DMS153 treated with DMSO at 0.1 percent for 48 hours (cell line): ENCODE results near the gene ADRA2C.

Experiments
- DNase-seq: peaks from one replicate; lab custom pipeline; 2025; ENCODE audit not compliant: unreplicated experiment; lab: John Stamatoyannopoulos, UW

Gene ADRA2C

GRCh38 chr4:3756343-3757059 lies 9.7 kb upstream of the ADRA2C start:
- no peak for DNase-seq

- no peak for DNase-seq
Observed at GRCh38 chr4:3759236-3759635, 6.9 kb upstream of the ADRA2C start.

- DNase-seq, result no peak
Observed at GRCh38 chr4:3760346-3760745, 5.8 kb upstream of the ADRA2C start.

DNA sequence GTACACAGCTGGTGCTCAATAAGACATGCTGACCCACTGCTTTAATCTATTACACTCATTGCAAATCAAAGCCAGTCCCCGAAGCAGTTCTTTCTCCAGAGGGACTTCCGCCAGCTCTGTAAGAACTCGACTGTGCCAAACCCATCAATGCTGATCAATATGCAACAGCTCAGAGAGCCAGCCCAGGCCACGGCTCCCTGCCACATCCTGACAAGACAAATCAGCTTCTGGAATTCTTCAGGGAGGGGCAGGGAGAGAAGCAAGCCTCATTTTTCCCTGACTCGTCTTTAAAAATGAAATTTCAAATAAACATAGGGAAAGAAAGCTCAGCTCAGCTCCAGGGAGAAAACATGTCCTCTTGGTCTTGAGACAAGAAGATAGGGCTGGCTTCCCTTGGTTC lies 5.3 kb upstream of the ADRA2C start:
- DNase-seq, result no peak

GRCh38 chr4:3762264-3762663 lies 3.9 kb upstream of the ADRA2C start:
- no peak for DNase-seq

- DNase-seq, result no peak
Observed at GRCh38 chr4:3762753-3763549, 3.2 kb upstream of the ADRA2C start.

DNA sequence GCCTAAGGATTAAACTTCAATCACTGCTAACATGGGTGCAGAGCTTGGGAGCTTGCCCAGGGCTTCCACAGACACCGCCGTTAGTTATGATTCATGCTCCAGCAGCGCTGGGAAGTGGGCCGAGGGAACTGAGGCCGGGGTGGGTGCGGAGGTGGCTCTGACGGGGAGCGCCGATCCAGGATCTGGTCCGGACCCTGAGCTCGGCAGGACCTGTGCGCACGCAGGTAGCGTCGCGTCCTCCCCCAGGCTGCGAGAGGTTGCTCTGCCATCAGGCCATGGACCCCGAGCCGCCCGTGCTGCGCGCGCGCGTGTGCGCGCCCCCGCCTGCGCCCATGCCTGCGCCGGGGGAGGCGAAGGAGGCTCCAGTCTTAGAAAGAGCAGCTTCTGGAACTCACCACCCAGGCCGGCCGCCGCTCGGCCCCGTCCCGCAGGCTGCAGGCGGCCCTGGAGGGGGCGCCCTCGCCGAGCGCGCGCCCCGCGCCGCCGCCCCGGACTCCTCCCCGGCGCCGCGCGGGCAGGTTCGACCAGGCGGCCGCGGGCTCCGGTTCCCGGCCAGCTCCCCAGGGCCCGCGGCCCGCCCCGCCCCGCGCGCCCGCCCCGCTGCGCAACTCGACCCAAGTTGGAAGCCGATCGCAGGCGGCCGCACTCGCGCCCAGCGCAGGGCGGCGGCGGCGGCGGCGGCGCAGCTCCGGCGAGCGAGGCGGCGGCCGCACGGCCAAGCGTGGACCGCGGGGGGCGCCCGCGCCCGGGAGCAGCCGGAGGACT lies 732 bp upstream of the ADRA2C start:
- DNase-seq, result no peak

DNA sequence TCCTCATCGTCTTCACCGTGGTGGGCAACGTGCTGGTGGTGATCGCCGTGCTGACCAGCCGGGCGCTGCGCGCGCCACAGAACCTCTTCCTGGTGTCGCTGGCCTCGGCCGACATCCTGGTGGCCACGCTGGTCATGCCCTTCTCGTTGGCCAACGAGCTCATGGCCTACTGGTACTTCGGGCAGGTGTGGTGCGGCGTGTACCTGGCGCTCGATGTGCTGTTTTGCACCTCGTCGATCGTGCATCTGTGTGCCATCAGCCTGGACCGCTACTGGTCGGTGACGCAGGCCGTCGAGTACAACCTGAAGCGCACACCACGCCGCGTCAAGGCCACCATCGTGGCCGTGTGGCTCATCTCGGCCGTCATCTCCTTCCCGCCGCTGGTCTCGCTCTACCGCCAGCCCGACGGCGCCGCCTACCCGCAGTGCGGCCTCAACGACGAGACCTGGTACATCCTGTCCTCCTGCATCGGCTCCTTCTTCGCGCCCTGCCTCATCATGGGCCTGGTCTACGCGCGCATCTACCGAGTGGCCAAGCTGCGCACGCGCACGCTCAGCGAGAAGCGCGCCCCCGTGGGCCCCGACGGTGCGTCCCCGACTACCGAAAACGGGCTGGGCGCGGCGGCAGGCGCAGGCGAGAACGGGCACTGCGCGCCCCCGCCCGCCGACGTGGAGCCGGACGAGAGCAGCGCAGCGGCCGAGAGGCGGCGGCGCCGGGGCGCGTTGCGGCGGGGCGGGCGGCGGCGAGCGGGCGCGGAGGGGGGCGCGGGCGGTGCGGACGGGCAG lies 792 bp downstream of the ADRA2C start:
- DNase-seq, result no peak

DNA sequence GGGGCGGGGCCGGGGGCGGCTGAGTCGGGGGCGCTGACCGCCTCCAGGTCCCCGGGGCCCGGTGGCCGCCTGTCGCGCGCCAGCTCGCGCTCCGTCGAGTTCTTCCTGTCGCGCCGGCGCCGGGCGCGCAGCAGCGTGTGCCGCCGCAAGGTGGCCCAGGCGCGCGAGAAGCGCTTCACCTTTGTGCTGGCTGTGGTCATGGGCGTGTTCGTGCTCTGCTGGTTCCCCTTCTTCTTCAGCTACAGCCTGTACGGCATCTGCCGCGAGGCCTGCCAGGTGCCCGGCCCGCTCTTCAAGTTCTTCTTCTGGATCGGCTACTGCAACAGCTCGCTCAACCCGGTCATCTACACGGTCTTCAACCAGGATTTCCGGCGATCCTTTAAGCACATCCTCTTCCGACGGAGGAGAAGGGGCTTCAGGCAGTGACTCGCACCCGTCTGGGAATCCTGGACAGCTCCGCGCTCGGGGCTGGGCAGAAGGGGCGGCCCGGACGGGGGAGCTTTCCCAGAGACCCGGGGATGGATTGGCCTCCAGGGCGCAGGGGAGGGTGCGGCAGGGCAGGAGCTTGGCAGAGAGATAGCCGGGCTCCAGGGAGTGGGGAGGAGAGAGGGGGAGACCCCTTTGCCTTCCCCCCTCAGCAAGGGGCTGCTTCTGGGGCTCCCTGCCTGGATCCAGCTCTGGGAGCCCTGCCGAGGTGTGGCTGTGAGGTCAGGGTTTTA lies 1.5 kb downstream of the ADRA2C start:
- DNase-seq, result peak; percentile 10

DNA sequence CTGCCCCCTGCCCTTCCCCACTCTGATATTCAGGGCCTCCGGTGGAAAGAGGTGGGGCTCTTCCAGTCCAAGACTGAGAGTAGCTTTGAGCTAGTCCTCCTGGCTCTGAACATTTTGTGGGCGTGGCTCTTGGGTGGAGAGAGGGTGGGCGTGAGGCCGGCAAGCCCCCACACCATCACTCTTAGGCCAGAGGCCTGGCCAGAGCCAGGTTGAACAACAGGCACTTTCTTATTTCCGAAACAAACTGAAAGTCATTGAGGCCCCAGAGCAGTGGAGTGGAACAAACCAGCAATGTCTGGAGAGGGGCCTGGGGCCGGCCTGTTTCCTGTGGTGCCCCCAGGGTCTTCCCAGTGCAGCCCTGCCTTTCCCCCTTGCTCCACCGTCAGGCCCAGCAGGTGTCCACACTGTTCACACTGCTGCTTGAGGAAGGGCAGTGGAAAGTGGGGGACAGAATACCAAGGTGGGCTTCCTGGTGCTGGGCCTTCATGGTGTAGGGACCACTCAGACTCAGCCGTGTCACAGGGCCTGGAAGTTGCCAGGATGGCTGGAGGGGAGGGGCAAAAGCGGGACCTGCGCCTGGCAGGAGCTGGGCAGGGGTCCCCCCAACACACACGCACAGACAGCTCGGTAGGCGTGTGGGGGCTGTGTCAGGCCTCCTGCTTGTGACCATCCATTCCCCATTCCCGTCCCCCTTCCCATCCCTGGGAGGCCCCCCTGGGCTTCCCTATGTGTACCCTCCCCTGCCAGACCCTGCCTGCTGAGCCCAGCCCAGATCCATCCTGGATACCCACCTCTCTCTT lies 2.9 kb downstream of the ADRA2C start:
- DNase-seq, result no peak

- DNase-seq, result no peak
Observed at GRCh38 chr4:3769642-3770184, 3.5 kb downstream of the ADRA2C start.

GRCh38 chr4:3770323-3771163 lies 4.4 kb downstream of the ADRA2C start:
- DNase-seq, result no peak

DNA sequence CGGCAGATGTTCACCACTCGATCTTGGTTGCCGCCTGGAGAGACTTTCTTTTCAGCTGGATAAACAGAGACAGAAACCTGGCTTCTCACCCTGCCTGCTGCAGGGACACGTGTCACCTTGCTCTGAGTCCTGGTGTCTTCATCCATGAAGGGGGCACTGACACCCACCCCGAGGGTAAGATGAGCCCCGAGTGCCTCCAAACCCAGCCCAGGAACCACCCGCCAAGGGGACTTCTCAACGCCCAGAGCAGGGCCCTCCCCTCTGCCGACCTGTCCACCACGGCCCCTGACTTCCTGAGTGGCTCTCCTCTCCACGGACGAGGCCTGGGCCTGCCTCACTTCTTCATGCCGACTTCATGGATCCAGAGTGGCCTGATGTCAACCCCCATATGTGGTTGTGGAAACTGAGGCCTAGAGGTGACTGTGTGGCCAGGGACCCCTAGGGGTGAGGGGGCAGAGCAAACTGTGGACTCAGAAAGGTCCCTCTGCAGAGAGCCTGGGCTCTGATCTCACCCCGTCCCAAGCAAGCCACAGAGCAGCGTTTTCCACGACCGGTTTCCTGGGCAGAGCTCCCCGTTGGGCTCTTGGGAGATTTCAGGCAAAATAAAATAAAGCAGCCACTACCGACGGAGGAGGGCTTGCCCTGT lies 5.1 kb downstream of the ADRA2C start:
- DNase-seq, result no peak

DNA sequence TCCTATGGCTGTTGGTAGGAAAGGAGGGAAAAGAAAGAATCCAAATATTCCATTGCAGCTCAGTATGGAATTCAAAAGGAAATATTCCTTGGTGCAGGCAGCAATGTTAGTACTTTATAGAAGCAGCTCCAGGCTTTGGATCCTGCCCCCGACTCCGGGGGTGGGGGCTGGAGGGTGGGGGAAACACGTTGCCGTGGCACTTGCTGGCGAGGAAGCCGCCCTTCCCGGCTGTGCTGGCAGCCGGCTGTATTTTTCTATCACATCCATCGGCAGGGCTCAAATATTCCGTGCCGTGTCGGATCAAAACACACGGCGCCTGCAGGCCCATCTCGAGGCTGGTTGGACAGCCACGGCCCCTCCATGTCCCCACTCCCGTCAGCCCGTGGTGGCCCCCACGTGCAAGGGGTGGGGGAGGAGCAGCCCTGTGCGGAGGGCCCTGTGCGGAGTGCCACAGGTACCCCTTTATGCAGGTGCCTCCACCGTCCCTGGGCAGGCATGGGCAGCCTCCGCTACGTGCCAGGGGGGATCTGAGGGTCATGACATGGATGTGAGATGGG lies 5.8 kb downstream of the ADRA2C start:
- DNase-seq, result no peak

DNA sequence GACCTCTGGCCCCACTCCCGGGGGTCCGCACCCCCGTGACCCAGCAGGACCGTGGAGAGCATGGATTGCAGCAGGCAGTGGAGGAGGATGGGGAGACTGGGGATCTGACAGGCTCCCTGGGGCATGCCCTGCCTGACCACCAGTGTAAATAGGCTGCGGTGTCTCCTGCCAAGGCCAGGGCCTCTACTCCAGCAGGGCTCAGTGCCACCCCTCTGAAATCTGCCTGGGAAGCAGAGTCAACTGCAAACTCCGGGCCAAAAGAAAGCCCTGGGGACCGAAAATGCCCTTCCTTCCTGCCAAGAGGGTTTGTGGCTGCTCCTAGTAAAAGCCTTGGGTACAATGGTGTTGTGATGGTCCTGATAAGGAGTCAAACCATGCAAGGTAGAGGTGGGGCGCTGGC lies 6.4 kb downstream of the ADRA2C start:
- no peak for DNase-seq

DNA sequence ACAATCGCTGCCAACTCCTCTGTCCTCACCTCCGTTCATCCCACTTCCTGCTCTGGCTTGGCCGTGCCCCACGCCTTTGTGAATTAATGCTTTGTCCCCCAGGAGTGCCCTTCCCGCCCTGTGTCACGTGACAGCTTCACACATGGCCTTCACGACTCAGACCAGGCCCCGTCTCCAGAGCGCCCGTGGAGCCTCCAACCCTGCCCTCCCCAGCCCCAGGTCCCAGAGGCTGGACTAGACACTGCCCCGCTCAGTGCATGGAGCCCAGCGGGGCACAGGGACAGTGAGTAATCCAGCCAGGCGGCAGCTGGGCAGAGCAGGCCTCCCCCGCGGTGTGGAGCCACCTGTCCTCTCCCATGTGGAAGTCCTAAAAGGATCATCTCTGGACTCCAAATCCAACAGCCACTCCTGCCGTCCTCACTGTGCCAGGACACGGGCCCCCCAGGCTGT lies 7.4 kb downstream of the ADRA2C start:
- DNase-seq, result no peak

DNA sequence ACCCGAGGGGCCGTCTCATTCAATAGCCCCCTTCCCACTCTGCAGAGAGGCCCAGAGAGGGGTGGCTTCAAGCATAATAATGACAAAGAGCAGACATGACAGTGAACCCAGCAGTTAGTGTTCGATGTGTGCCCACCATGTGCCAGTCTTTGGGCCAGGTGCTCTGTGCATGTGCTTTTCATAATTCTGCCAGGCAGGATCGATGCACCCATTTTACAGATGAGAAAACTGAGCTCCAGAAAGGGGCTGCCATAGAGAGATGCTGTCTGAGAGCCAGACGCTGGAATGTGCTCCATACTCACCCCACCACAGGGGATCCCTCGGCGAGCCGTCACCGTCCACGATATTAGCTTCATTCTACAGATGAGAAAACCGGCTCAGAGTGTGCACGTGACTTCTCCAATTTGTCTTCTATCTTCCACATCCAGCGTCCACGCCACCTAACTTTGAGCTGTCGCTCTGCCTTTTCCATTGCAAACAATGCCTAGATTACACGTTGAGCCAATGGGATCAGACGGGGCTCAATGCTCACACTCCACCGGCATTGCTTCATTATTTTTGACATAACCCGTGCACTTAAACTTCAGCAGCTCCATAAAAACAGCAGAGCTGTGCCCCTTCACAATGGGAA lies 8.2 kb downstream of the ADRA2C start:
- no peak for DNase-seq
